Prostate gland (tissue), 2 donors: ENCODE results near the gene LEKR1. TPM values are rescaled to one million over a fixed set of nuclear protein-coding genes. Genes with fewer than 3 reads are reported as not detected.

ENCODE experiments used
- DNase-seq: peaks from one replicate; pipeline ENCODE4 v3.0.0-alpha.2; 2019; ENCODE audit warnings: low spot score
- H3K27ac ChIP-seq, 2 donors: fragments of 200-600 bp; sonication (generic); 2 replicates each; pipeline ENCODE4 v1.5.1; 2017 to 2019
- H3K27me3 ChIP-seq: fragments of 200-600 bp; sonication (generic); replicated peaks from 2 replicates; pipeline ENCODE4 v1.5.1; 2019; ENCODE audit not compliant: insufficient read depth
- H3K36me3 ChIP-seq, 2 donors: fragments of 200-600 bp; sonication (generic); 1 replicate in 1 of 2; 2 replicates in 1 of 2; pipeline versions ENCODE4 v1.5.1 to v1.8.1; 2017 to 2019
- H3K4me1 ChIP-seq: fragments of 200-600 bp; sonication (generic); replicated peaks from 2 replicates; pipeline ENCODE4 v1.5.1; 2019
- H3K4me3 ChIP-seq, 2 donors: fragments of 200-600 bp; sonication (generic); 2 replicates each; pipeline ENCODE4 v1.5.1; 2017 to 2019
- H3K9me3 ChIP-seq: fragments of 200-600 bp; sonication (generic); 2 replicates; pipeline ENCODE4 v1.5.1; 2017
- CTCF ChIP-seq, 4 experiments: fragments of 200-600 bp in 2 of 4; fragments of 450-650 bp in 2 of 4; sonication (generic) in 2 of 4; IDR thresholded peaks; 1 replicate in 3 of 4; 2 replicates in 1 of 4; pipeline ENCODE4 v1.5.1; 2016 to 2019; ENCODE audit warnings: antibody characterized with exemption in 4 of 4, mild to moderate bottlenecking in 2 of 4, moderate library complexity in 2 of 4
- POLR2A ChIP-seq: fragments of 450-650 bp; IDR thresholded peaks from one replicate; pipeline ENCODE4 v1.6.1; 2016; ENCODE audit warnings: antibody characterized with exemption, mild to moderate bottlenecking
- POLR2AphosphoS5 ChIP-seq: sonication (generic); formaldehyde crosslinking; IDR thresholded peaks from one replicate; pipeline ENCODE4 v1.6.1; 2017; ENCODE audit warnings: antibody characterized with exemption
- WGBS: methylation state at CpG from one replicate; pipeline ENCODE4 v1.1.5; 2018; 5-methylcytosine and 5-hydroxymethylcytosine counted together
- intact Hi-C: fragments of 100-400 bp; cut with DNase I; formaldehyde crosslinking; loops from one replicate; pipeline ENCODE4 v1.14.2; 2022
- total RNA-seq, 2 donors: library from RNA; depleted of rRNA; stranded (reverse); fragments of >200 nt; gene quantifications; one replicate each; pipeline ENCODE4 v1.1.0, GENCODE V29; 2016

LEKR1 gene
- total RNA-seq, 2 donors from 2014 or later, result 2.2 to 4.4 TPM

- H3K4me3 ChIP-seq, result no peak overlapping the region
- H3K4me1 ChIP-seq, result no peaks in the 10 kb centered on the region
- H3K36me3 ChIP-seq, result no peaks in the 10 kb centered on the region
- no peak overlapping the region for H3K27ac ChIP-seq
- TF ChIP-seq POLR2A (no peak), POLR2AphosphoS5 (no peak), CTCF (IDR thresholded peaks at IDR 0.05) (no peak)
- WGBS, result 91% methylated on average over 3 of the region's 3 CpGs
- intact Hi-C loops, result no loop called here
- DNase-seq, result no peak
- no peaks in the 10 kb centered on the region for H3K27me3 ChIP-seq
- H3K9me3 ChIP-seq, result no peaks in the 10 kb centered on the region
These were observed 224.9 kb downstream of the LEKR1 start for GRCh38 chr3:157051055-157051454.

- no peaks in the 10 kb centered on the region for H3K4me1 ChIP-seq
- TF ChIP-seq POLR2AphosphoS5, result no peak
- TF ChIP-seq POLR2A, result no peak
- no peak for TF ChIP-seq CTCF (IDR thresholded peaks at IDR 0.05)
- H3K36me3 ChIP-seq, result no peaks in the 10 kb centered on the region
- H3K27ac ChIP-seq, result no peak overlapping the region
- intact Hi-C loops, result no loop called here
- no peak overlapping the region for H3K4me3 ChIP-seq
- no peaks in the 10 kb centered on the region for H3K9me3 ChIP-seq
- no peaks in the 10 kb centered on the region for H3K27me3 ChIP-seq
- DNase-seq, result no peak
These were observed 225.4 kb downstream of the LEKR1 start for GRCh38 chr3:157051591-157051990.

GRCh38 chr3:157056035-157056434 lies 229.9 kb downstream of the LEKR1 start:
- Histone ChIP-seq H3K27me3 (no peaks in the 10 kb centered on the region), H3K4me1 (no peaks in the 10 kb centered on the region), H3K4me3 (no peak overlapping the region), H3K9me3 (no peaks in the 10 kb centered on the region), H3K36me3 (no peaks in the 10 kb centered on the region), H3K27ac (no peak overlapping the region)
- intact Hi-C loops, result no loop called here
- TF ChIP-seq POLR2A, result no peak
- no peak for TF ChIP-seq CTCF (IDR thresholded peaks at IDR 0.05)
- TF ChIP-seq POLR2AphosphoS5, result no peak
- 90% methylated on average over 1 of the region's 1 CpG for WGBS
- DNase-seq, result no peak

- no peak for DNase-seq
- Histone ChIP-seq H3K9me3 (no peaks in the 10 kb centered on the region), H3K4me3 (no peak overlapping the region), H3K36me3 (no peaks in the 10 kb centered on the region), H3K4me1 (no peaks in the 10 kb centered on the region), H3K27me3 (no peaks in the 10 kb centered on the region), H3K27ac (no peak overlapping the region)
- TF ChIP-seq CTCF (IDR thresholded peaks at IDR 0.05), result no peak
- TF ChIP-seq POLR2A, result no peak
- TF ChIP-seq POLR2AphosphoS5, result no peak
- intact Hi-C loops, result no loop called here
- 68% methylated on average over 2 of the region's 2 CpGs for WGBS
These were observed 232.4 kb downstream of the LEKR1 start for GRCh38 chr3:157058392-157059071.

GRCh38 chr3:157059181-157059580 lies 233.0 kb downstream of the LEKR1 start:
- intact Hi-C loops, result no loop called here
- 50% methylated on average over 1 of the region's 1 CpG for WGBS

More at GRCh38 chr3:157059181-157059580, 233.0 kb downstream of the LEKR1 start:
- Histone ChIP-seq H3K27ac (no peak overlapping the region), H3K4me3 (no peak overlapping the region), H3K36me3 (no peaks in the 10 kb centered on the region), H3K27me3 (no peaks in the 10 kb centered on the region), H3K9me3 (no peaks in the 10 kb centered on the region), H3K4me1 (no peaks in the 10 kb centered on the region)
- DNase-seq, result no peak
- TF ChIP-seq POLR2A (no peak), CTCF (IDR thresholded peaks at IDR 0.05) (no peak), POLR2AphosphoS5 (no peak)
